Amniotic epithelial cell (primary cell): ENCODE results near the gene YY1.

Source experiments
- DNase-seq: peaks from one replicate; pipeline ENCODE4 v3.0.0-alpha.2; 2010; ENCODE audit warnings: low read depth

Gene YY1

GRCh38 chr14:100313464-100314230 is 74.7 kb downstream of the YY1 start:
- no peak for DNase-seq

GRCh38 chr14:100314724-100315123 is 75.8 kb downstream of the YY1 start:
- no peak for DNase-seq

GRCh38 chr14:100317389-100317788 is 78.4 kb downstream of the YY1 start:
- no peak for DNase-seq

- peak; percentile 36 for DNase-seq
Measured at GRCh38 chr14:100317912-100318808, 79.2 kb downstream of the YY1 start.

GRCh38 chr14:100320157-100320856 is 81.4 kb downstream of the YY1 start:
- no peak for DNase-seq

GRCh38 chr14:100321473-100322137 is 82.7 kb downstream of the YY1 start:
- DNase-seq: no peak

GRCh38 chr14:100322138-100322957 is 83.4 kb downstream of the YY1 start:
- DNase-seq: no peak

GRCh38 chr14:100323121-100323941 is 84.4 kb downstream of the YY1 start, which contains the start of gene SLC25A47:
SLC25A47 (plus strand) TSS chr14:100323339; CDS start chr14:100323415, 76 bp downstream.
- DNase-seq: no peak

- DNase-seq: peak; percentile 57
Measured at GRCh38 chr14:100323942-100324307, 85.0 kb downstream of the YY1 start.

GRCh38 chr14:100325231-100325632 is 86.3 kb downstream of the YY1 start:
- DNase-seq: no peak

- no peak for DNase-seq
Measured at GRCh38 chr14:100325958-100326357, 87.0 kb downstream of the YY1 start.

GRCh38 chr14:100327128-100327527 is 88.2 kb downstream of the YY1 start:
- no peak for DNase-seq

GRCh38 chr14:100328495-100329163 is 89.7 kb downstream of the YY1 start:
- DNase-seq: no peak

- no peak for DNase-seq
Measured at GRCh38 chr14:100329233-100330006, 90.5 kb downstream of the YY1 start.

- DNase-seq: no peak
Measured at GRCh38 chr14:100330007-100330344, 91.0 kb downstream of the YY1 start.

GRCh38 chr14:100330388-100330931 is 91.5 kb downstream of the YY1 start:
- no peak for DNase-seq

GRCh38 chr14:100332071-100332639 is 93.2 kb downstream of the YY1 start:
- no peak for DNase-seq
